Activated naive CD8-positive, alpha-beta T cell treated with anti-CD3 and anti-CD28 coated beads, Interleukin-2, amount 50 U/mL, for 16 hours (primary cell): Measurements from ENCODE around the gene MAPK11.

Experiments
- DNase-seq: peaks from one replicate; pipeline ENCODE4 v3.0.0-alpha.2; 2020; ENCODE audit warnings: low read depth, low spot score

Gene MAPK11

GRCh38 chr22:50224071-50224470 lies 46.1 kb downstream of the MAPK11 start:
- no peak for DNase-seq

- DNase-seq: no peak
Observed at GRCh38 chr22:50222508-50222907, 47.7 kb downstream of the MAPK11 start.

GRCh38 chr22:50221410-50222300 lies 48.5 kb downstream of the MAPK11 start:
- DNase-seq: no peak

GRCh38 chr22:50220603-50221409 lies 49.4 kb downstream of the MAPK11 start:
- no peak for DNase-seq

GRCh38 chr22:50219800-50220602 lies 50.2 kb downstream of the MAPK11 start:
- DNase-seq: no peak

- no peak for DNase-seq
Observed at GRCh38 chr22:50218996-50219727, 51.0 kb downstream of the MAPK11 start.

GRCh38 chr22:50218153-50218995 lies 51.8 kb downstream of the MAPK11 start:
- no peak for DNase-seq

- no peak for DNase-seq
Observed at GRCh38 chr22:50217543-50218152, 52.5 kb downstream of the MAPK11 start.

- DNase-seq: no peak
Observed at GRCh38 chr22:50216684-50217520, 53.3 kb downstream of the MAPK11 start.

GRCh38 chr22:50216055-50216683 lies 54.0 kb downstream of the MAPK11 start:
- DNase-seq: no peak

GRCh38 chr22:50215297-50216054 lies 54.7 kb downstream of the MAPK11 start:
- no peak for DNase-seq
